ENCODE results near the gene TEAD3. TPM values are rescaled to one million over a fixed set of nuclear protein-coding genes. Genes with fewer than 3 reads are reported as not detected.

Gene TEAD3
- total and polyA plus RNA-seq, 11 donors: 25.8 to 54.3 (median 35.2) TPM

DNA sequence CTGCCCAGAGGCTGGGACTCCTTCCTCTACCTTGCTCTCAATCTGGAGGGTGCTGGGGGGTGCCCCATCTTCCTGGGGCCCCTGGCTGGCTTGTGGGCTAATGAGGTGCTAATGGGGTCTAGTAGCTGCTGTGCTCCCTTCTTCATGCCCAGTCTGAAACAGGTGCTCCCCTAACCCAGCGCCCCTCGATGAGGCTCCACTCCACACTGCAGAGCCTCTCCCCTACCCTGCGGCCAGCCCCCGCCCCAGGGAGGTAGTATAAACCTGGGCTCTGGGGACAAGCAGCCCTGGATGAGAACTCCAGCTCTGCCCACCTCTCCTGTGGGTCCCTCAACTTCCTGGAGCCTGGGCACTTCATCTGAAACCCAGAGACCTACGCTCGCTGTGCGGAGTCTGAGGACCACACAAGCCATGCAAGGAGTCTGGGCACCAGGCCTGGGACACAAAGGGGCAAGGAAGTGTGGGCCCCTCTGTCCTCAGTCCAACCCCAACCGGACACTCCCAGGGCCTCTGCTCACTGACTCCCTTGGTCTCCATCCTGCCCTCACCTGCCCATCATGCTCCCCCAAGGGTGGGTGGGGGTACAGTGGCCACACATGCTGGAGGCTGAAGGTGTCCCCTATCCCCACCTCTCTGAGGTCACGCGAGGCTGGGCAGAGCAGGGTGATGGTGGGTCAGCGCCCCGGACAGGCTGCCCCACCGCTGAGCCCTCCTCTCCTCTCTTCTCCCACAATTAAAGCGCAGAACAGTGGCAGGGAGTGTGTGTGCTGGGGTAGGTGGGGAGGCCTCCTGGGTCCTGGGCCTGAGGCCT lies 22.5 kb downstream of the TEAD3 start:
- 83 to 92% (median 88%) methylated on average over 7 to 14 of the region's 14 CpGs for WGBS, 4 donors
- no peak for TF ChIP-seq POLR2A (IDR thresholded peaks at IDR 0.05)
- TF ChIP-seq, protein P1, sequence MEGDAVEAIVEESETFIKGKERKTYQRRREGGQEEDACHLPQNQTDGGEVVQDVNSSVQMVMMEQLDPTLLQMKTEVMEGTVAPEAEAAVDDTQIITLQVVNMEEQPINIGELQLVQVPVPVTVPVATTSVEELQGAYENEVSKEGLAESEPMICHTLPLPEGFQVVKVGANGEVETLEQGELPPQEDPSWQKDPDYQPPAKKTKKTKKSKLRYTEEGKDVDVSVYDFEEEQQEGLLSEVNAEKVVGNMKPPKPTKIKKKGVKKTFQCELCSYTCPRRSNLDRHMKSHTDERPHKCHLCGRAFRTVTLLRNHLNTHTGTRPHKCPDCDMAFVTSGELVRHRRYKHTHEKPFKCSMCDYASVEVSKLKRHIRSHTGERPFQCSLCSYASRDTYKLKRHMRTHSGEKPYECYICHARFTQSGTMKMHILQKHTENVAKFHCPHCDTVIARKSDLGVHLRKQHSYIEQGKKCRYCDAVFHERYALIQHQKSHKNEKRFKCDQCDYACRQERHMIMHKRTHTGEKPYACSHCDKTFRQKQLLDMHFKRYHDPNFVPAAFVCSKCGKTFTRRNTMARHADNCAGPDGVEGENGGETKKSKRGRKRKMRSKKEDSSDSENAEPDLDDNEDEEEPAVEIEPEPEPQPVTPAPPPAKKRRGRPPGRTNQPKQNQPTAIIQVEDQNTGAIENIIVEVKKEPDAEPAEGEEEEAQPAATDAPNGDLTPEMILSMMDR (IDR thresholded peaks at IDR 0.05): no peak
- DNase-seq: no peak

DNA sequence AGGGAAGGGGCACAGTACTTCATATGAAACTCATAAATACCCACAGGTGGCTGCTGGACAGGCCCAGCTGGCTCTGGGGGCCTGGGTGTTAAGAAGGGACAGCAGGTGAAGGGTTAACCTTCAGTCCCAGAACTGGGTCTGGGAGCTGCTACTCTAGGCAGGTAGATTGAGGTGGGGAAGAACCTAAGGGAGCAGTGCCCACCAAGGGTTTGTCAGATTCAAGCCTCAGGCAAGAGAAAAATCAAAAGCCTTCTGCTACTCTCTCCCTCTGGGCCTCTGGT lies 23.1 kb downstream of the TEAD3 start:
- TF ChIP-seq, protein P1 (IDR thresholded peaks at IDR 0.05): no peak
- no peak for TF ChIP-seq POLR2A (IDR thresholded peaks at IDR 0.05)
- peaks cover 0 to 31% (median 19%) of the 10 kb centered on the region in 12 donors for H3K4me1 ChIP-seq

More for the DNA sequence above, 22.5 kb downstream of the TEAD3 start:
- intact Hi-C loops (cut with DNase I): no loop called here
- Histone ChIP-seq H3K36me3 (peaks cover 0 to 93% (median 65%) of the 10 kb centered on the region in 9 donors), H3K9me3 (no peaks in the 10 kb centered on the region), H3K4me3 (no peak overlapping the region), H3K4me1 (peaks cover 0 to 27% (median 17%) of the 10 kb centered on the region in 12 donors), H3K27me3 (no peaks in the 10 kb centered on the region), H3K27ac (peak overlapping the region in 1 of 12 donors; percentile 24)
- ATAC-seq: peak in 2 of 4 donors; percentile 9 to 10

DNA sequence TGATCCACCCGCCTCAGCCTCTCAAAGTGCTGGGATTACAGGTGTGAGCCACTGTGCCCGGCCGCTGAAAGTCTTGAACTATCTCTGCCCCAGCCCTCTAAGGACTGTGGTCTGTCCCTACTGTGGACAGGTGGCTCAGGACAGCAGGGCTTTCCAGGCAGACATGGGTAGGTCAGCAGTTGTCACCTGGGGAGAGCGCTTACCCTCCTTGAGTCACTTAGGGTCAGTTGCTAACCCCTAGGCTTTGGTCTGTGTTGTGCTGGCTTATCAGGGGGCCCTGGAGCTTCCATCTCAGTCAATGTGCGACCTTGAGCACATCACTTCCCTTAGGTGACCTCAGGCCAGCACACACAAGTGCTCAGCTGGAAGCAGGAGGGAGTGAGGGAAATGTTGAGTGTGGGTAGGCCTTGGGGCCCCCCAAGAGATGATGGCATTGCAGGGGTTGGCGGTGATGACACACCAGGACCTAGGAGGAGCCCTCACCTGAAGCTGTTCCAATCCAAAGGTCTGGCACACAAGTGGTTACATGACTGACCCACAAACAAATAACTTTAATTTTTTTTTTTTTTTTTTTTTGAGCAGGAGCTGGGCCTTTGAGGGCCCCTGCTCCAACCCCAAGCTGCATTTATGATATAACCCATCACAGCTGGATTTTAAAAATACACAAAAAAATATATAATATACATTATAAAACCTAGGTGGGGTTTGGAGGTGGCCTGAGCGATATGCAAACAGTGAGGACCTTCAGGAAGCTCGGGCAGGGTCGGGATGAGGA lies 23.6 kb downstream of the TEAD3 start:
- H3K27me3 ChIP-seq: no peaks in the 10 kb centered on the region
- peak in 1 of 5 donors; percentile 18 for DNase-seq
- WGBS, 4 donors: 86 to 89% (median 88%) methylated on average over 9 of the region's 9 CpGs
- no peaks in the 10 kb centered on the region for H3K9me3 ChIP-seq
- H3K36me3 ChIP-seq: peaks cover 0 to 82% (median 58%) of the 10 kb centered on the region in 9 donors
- peaks cover 0 to 34% (median 19%) of the 10 kb centered on the region in 12 donors for H3K4me1 ChIP-seq
- ATAC-seq: no peak
- no peak overlapping the region for H3K4me3 ChIP-seq
- peak overlapping the region in 1 of 12 donors; percentile 17 for H3K27ac ChIP-seq
- TF ChIP-seq POLR2A (IDR thresholded peaks at IDR 0.05): no peak
- intact Hi-C loops (cut with DNase I): no loop called here

More for the DNA sequence above, 23.1 kb downstream of the TEAD3 start:
- H3K27ac ChIP-seq: no peak overlapping the region
- intact Hi-C loops (cut with DNase I): no loop called here
- no peaks in the 10 kb centered on the region for H3K27me3 ChIP-seq
- DNase-seq (no peak), ATAC-seq (no peak)
- no peak overlapping the region for H3K4me3 ChIP-seq
- H3K9me3 ChIP-seq: no peaks in the 10 kb centered on the region
- H3K36me3 ChIP-seq: peaks cover 0 to 87% (median 61%) of the 10 kb centered on the region in 9 donors

DNA sequence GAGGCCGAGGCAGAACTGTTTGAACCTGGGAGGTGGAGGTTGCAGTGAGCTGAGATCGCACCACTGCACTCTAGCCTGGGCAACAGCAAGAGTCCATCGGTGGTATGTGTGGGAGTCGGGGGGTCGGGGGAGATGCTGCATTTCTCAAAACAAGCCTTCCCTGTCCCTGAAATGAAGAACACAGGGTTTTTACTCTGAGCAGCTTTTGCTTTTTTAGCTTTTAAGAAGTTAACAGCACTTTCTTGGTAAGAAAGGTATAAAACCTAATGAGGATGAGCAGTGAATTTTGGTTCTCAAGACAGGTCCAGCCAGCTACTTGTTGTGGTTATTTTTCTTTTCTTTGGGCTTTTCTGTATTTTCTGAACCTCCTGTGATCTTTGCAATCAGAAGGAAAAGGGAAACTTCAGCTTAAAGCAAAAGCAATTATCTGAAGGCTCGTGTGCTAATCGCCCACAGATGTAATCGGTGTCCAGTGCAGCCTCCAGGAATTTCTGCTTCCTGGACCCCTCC lies 25.0 kb downstream of the TEAD3 start:
- intact Hi-C loops (cut with DNase I): no loop called here
- WGBS, 4 donors: 60 to 70% (median 66%) methylated on average over 8 of the region's 8 CpGs
- Histone ChIP-seq H3K4me1 (peaks cover 3 to 40% (median 23%) of the 10 kb centered on the region in 12 donors), H3K27ac (peak overlapping the region in 1 of 12 donors; percentile 89), H3K27me3 (no peaks in the 10 kb centered on the region), H3K36me3 (peaks cover 0 to 68% (median 57%) of the 10 kb centered on the region in 9 donors), H3K9me3 (no peaks in the 10 kb centered on the region), H3K4me3 (no peak overlapping the region)
- no peak for TF ChIP-seq POLR2A (IDR thresholded peaks at IDR 0.05)
- TF ChIP-seq, protein P1 (IDR thresholded peaks at IDR 0.05): no peak
- DNase-seq (no peak), ATAC-seq (no peak)
